Type B pancreatic cell (in vitro differentiated cells): Measurements from ENCODE around the gene CT45A10. TPM values are rescaled to one million over a fixed set of nuclear protein-coding genes. Genes with fewer than 3 reads are reported as not detected.
"Not testable (repeated sequence)": the region's sequence is repeated elsewhere in the genome, so short reads cannot be mapped to it uniquely, and the experiment has no call there.

Experiments used
- DNase-seq: peaks from one replicate; pipeline ENCODE4 v3.0.0; 2021; ENCODE audit warnings: mixed read lengths; ENCODE audit not compliant: unreplicated experiment; ENCODE audit errors: extremely low spot score
- H3K27ac Mint-ChIP-seq: 2 replicates; pipeline ENCODE4 v1.8.0; 2021; ENCODE audit warnings: mild to moderate bottlenecking, mixed read lengths
- H3K27me3 Mint-ChIP-seq: 2 replicates; pipeline ENCODE4 v1.8.0; 2021; ENCODE audit warnings: mixed read lengths
- H3K36me3 Mint-ChIP-seq: 2 replicates; pipeline ENCODE4 v1.8.0; 2021; ENCODE audit warnings: mixed read lengths
- H3K4me1 Mint-ChIP-seq: one replicate; pipeline ENCODE4 v1.8.0; 2021; ENCODE audit warnings: mixed read lengths; ENCODE audit not compliant: unreplicated experiment
- H3K4me3 Mint-ChIP-seq: 2 replicates; pipeline ENCODE4 v1.8.0; 2021; ENCODE audit warnings: mild to moderate bottlenecking, mixed read lengths
- H3K9me3 Mint-ChIP-seq: 2 replicates; pipeline ENCODE4 v1.8.0; 2021; ENCODE audit warnings: mixed read lengths
- CTCF ChIP-seq: fragments of 200-600 bp; sonication (generic); conservative IDR thresholded peaks from 2 replicates; pipeline ENCODE4 v1.5.0; 2021; ENCODE audit warnings: antibody characterized with exemption, mild to moderate bottlenecking
- long read RNA-seq: library from polyadenylated mRNA; unstranded; transcript quantifications from one replicate; pipeline ENCODE4 v2.0.0, GENCODE V29; 2020
- total RNA-seq: library from RNA; stranded (reverse); gene quantifications from 2 replicates; pipeline ENCODE4 v1.2.1, GENCODE V29; 2021; ENCODE audit warnings: low replicate concordance

CT45A10 gene, protein sequence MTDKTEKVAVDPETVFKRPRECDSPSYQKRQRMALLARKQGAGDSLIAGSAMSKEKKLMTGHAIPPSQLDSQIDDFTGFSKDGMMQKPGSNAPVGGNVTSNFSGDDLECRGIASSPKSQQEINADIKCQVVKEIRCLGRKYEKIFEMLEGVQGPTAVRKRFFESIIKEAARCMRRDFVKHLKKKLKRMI
- total RNA-seq, result not detected in 2 replicates
- long read RNA-seq, result 0 reads

DNA sequence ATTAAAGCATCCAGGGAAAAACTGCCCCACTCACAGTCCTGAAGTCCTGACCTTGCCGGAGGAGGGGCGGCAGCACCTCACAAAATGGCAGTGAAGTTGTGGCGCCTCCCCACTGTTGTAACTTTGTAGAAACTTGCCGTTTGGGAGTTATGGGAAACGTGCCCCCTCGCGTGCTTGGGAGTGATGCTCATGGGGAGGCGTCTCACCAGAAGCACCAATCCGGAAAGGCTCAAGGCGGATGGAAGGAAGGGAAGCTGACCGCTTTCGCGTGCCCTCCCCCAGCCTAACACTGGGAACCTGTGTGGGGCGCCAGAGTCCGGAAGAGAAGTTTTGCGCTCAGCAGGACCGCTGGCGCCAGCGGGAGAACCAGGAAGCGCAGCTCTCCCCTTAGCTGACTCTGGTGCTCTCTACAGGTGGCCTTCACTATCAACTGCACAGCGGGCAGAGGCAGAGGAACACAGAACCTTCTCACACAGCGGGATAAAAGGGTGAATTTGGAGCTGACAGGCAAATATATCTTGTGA lies at the start of gene CT45A10, which contains the start of gene SAGE1:
Gene CT45A10 (minus strand): TSS at position 151 of the 524 bp plus-strand sequence. CDS start 8,100 bp downstream, outside the sequence.
Gene SAGE1 (plus strand): TSS at position 423 of the 524 bp plus-strand sequence. CDS start 2,527 bp downstream, outside the sequence.
- H3K4me1 Mint-ChIP-seq, result no peaks in the 10 kb centered on the region
- no peak for TF ChIP-seq CTCF
- H3K9me3 Mint-ChIP-seq, result peaks cover 4% of the 10 kb centered on the region
- DNase-seq, result no peak
- H3K27ac Mint-ChIP-seq, result no peak within 1 kb of the TSS
- H3K4me3 Mint-ChIP-seq, result no peak within 1 kb of the TSS
- no peaks in the 10 kb centered on the region for H3K36me3 Mint-ChIP-seq
- H3K27me3 Mint-ChIP-seq, result no peaks in the 10 kb centered on the region

DNA sequence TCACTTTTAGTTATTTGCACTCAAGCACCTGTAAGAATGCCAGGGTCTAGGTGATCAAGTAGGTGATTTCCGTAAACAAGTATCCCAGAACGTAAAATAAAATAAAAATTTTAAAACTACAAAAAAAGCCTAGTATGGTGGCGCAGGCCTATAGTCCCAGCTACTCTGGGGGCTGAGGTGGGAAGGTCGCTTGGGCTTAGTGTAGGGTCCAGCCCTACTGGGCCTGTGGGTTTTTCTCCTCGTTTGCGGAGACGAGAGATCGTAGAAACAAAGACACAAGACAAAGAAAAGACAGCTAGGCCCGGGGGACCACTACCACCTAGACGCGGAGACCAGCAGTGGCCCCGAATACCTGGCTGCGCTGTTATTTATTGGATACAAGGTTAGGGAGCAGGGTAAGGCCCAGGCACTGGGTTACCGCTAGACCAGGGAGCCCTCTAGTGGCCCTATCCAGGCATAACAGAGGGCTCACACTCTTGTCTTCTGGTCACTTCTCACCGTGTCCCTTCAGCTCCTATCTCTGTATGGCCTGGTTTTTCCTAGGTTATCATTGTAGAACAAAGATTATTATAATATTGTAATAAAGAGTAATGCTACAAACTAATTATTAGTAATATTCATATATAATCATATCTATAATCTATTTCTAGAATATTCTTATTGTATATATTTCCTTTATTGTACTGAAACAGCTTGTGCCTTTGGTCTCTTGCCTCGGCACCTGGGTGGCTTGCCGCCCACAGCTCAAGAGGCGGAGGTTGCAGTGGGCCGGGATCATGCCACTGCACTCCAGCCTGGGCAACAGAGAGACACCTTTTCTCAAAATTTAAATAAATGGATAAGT lies 38.6 kb upstream of the CT45A10 start:
- DNase-seq, result no peak
- Mint-ChIP-seq H3K4me1 (no peaks in the 10 kb centered on the region), H3K27me3 (no peaks in the 10 kb centered on the region), H3K9me3 (no peaks in the 10 kb centered on the region), H3K4me3 (no peak overlapping the region), H3K36me3 (no peaks in the 10 kb centered on the region), H3K27ac (no peak overlapping the region)
- peak; percentile 76 for TF ChIP-seq CTCF

DNA sequence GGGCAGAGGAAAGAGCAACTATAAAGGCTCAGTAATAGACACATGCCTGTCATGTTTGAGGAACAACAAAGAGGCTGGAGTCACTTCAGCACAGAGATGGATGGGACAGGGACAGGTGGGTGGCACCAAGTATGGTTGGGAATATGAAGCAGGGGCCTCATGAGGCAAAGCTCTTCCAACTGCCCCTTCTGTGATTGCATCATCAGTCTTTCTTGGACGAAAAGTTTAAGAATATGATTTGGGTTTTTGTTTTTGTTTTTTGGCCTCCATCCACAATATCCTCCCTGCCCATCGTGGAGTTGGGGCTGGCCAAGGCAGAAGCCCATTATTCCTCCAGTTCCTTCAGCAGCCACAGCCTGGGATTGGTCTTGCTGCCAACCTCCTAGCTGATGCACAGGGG lies 34.7 kb upstream of the CT45A10 start:
- no peak overlapping the region for H3K27ac Mint-ChIP-seq
- H3K27me3 Mint-ChIP-seq, result no peaks in the 10 kb centered on the region
- TF ChIP-seq CTCF, result no peak
- H3K36me3 Mint-ChIP-seq, result no peaks in the 10 kb centered on the region
- no peaks in the 10 kb centered on the region for H3K4me1 Mint-ChIP-seq
- DNase-seq, result no peak
- H3K4me3 Mint-ChIP-seq, result no peak overlapping the region
- no peaks in the 10 kb centered on the region for H3K9me3 Mint-ChIP-seq

- Mint-ChIP-seq H3K4me3 (no peak overlapping the region), H3K27ac (no peak overlapping the region)
Observed at GRCh38 chrX:135923353-135923752, 30.1 kb upstream of the CT45A10 start.

GRCh38 chrX:135920516-135920915 lies 27.3 kb upstream of the CT45A10 start:
- not testable (repeated sequence) for H3K27me3 Mint-ChIP-seq, DNase-seq, H3K36me3 Mint-ChIP-seq, H3K4me1 Mint-ChIP-seq, H3K27ac Mint-ChIP-seq, H3K4me3 Mint-ChIP-seq, H3K9me3 Mint-ChIP-seq

More at GRCh38 chrX:135923353-135923752, 30.1 kb upstream of the CT45A10 start:
- TF ChIP-seq CTCF, result no peak
- DNase-seq, result no peak
- no peaks in the 10 kb centered on the region for H3K27me3 Mint-ChIP-seq
- H3K36me3 Mint-ChIP-seq, result no peaks in the 10 kb centered on the region
- no peaks in the 10 kb centered on the region for H3K4me1 Mint-ChIP-seq
- no peaks in the 10 kb centered on the region for H3K9me3 Mint-ChIP-seq

DNA sequence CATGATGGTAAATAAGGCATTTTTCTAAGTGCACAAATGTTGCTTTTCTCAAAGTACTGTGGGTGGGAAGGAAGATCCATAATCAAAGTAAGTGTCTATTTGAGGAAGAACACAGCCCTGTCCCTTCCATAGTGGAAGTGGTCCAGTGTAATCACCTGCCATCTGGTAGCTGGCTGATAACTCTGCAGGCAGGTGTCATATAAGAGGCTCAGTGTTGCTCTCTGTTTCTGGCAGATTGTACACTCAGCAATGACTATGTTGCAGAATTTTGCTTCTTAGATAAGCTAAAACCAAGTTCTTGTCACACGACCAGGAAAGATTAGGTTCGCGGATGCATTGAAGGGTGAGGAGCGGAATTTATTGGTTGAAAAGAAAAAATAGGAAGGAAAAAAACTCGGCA lies 21.2 kb upstream of the CT45A10 start:
- no peaks in the 10 kb centered on the region for H3K9me3 Mint-ChIP-seq
- H3K4me1 Mint-ChIP-seq, result no peaks in the 10 kb centered on the region
- no peaks in the 10 kb centered on the region for H3K36me3 Mint-ChIP-seq
- TF ChIP-seq CTCF, result no peak
- DNase-seq, result no peak
- H3K4me3 Mint-ChIP-seq, result no peak overlapping the region
- no peaks in the 10 kb centered on the region for H3K27me3 Mint-ChIP-seq
- no peak overlapping the region for H3K27ac Mint-ChIP-seq
